Dermis blood vessel endothelial cell (primary cell): ENCODE measurements around the gene MSI1. TPM values are rescaled to one million over a fixed set of nuclear protein-coding genes. Genes with fewer than 3 reads are reported as not detected.

ENCODE experiments used
- DNase-seq: peaks from one replicate; pipeline ENCODE4 v3.0.0; 2010
- total RNA-seq: library from RNA; depleted of rRNA; stranded (reverse); fragments of >200 nt; gene quantifications from 2 replicates; pipeline ENCODE4 v1.2.3, GENCODE V29; 2014

Gene MSI1
- total RNA-seq, 1 donor from 2014 or later = not detected

GRCh38 chr12:120376934-120377572 is 8.1 kb upstream of the MSI1 start:
- DNase-seq = no peak

GRCh38 chr12:120376416-120376815 is 7.5 kb upstream of the MSI1 start:
- no peak for DNase-seq

GRCh38 chr12:120376009-120376408 is 7.0 kb upstream of the MSI1 start:
- no peak for DNase-seq

- DNase-seq = no peak
Observed at GRCh38 chr12:120373683-120374082, 4.7 kb upstream of the MSI1 start.

- DNase-seq = no peak
Observed at GRCh38 chr12:120370343-120371243, 1.6 kb upstream of the MSI1 start.

- DNase-seq = no peak
Observed at GRCh38 chr12:120369603-120370342, 809 bp upstream of the MSI1 start.

- DNase-seq = no peak
Observed at GRCh38 chr12:120367924-120368788, 808 bp downstream of the MSI1 start.

GRCh38 chr12:120367233-120367923 is 1.6 kb downstream of the MSI1 start:
- DNase-seq = peak; percentile 21

- no peak for DNase-seq
Observed at GRCh38 chr12:120366845-120367232, 2.1 kb downstream of the MSI1 start.

GRCh38 chr12:120366341-120366705 is 2.6 kb downstream of the MSI1 start:
- DNase-seq = no peak

GRCh38 chr12:120365675-120366340 is 3.2 kb downstream of the MSI1 start:
- DNase-seq = no peak

- DNase-seq = no peak
Observed at GRCh38 chr12:120364487-120364886, 4.5 kb downstream of the MSI1 start.

GRCh38 chr12:120363274-120363855 is 5.6 kb downstream of the MSI1 start:
- DNase-seq = no peak

GRCh38 chr12:120362516-120363273 is 6.3 kb downstream of the MSI1 start:
- DNase-seq = no peak

- DNase-seq = peak; percentile 84
Observed at GRCh38 chr12:120361506-120362208, 7.3 kb downstream of the MSI1 start.

GRCh38 chr12:120359128-120359527 is 9.8 kb downstream of the MSI1 start:
- no peak for DNase-seq

- no peak for DNase-seq
Observed at GRCh38 chr12:120358412-120359100, 10.4 kb downstream of the MSI1 start.

GRCh38 chr12:120357104-120357503 is 11.9 kb downstream of the MSI1 start:
- DNase-seq = no peak

GRCh38 chr12:120356567-120357030 is 12.4 kb downstream of the MSI1 start:
- DNase-seq = peak; percentile 85
